ENCODE data around the gene ABHD3. TPM values are rescaled to one million over a fixed set of nuclear protein-coding genes. Genes with fewer than 3 reads are reported as not detected.
A peak's percentile ranks its signal among the peaks of the same experiment; 100 is the strongest.

Gene ABHD3, protein sequence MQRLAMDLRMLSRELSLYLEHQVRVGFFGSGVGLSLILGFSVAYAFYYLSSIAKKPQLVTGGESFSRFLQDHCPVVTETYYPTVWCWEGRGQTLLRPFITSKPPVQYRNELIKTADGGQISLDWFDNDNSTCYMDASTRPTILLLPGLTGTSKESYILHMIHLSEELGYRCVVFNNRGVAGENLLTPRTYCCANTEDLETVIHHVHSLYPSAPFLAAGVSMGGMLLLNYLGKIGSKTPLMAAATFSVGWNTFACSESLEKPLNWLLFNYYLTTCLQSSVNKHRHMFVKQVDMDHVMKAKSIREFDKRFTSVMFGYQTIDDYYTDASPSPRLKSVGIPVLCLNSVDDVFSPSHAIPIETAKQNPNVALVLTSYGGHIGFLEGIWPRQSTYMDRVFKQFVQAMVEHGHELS
- total RNA-seq (2014; rRNA removed; shearing (Covaris generic)) = 2.3 and 3.4 TPM in 2 replicates
- 3.6 and 4.6 TPM in 2 replicates for polyA plus RNA-seq (2016; fragmentation: Nextera tagmentation; extraction: Ambion mirVana)

- no peaks in the 10 kb centered on the region for H3K4me1 ChIP-seq (ENCODE audit: insufficient read depth)
- no peak for TF ChIP-seq EZH2phosphoT487 (IDR thresholded peaks at IDR 0.05; ENCODE audit: insufficient read depth, low read depth)
- TF ChIP-seq EZH2 (IDR thresholded peaks at IDR 0.05; ENCODE audit: insufficient read depth, poor library complexity, severe bottlenecking) = no peak
- in situ Hi-C loops (cut with MboI) = no loop called here
- peak; percentile 97 for DNase-seq
- peak within 1 kb of the TSS; percentile 99 for H2AFZ ChIP-seq
- 13% methylated on average over 31 to 40 of the region's 60 CpGs for WGBS, 2 experiments (ENCODE audit: low coverage in 1 of 2, low lambda C conversion rate in 2 of 2, missing lambda C conversion rate in 2 of 2)
- H3K9me3 ChIP-seq (ENCODE audit: low read depth) = no peaks in the 10 kb centered on the region
- H3K4me3 ChIP-seq = peak within 1 kb of the TSS; percentile 86
- H3K27me3 ChIP-seq (replicated peaks; ENCODE audit: insufficient read depth) = no peaks in the 10 kb centered on the region
- H3F3A ChIP-seq (ENCODE audit: insufficient read depth) = peaks cover 8% of the 10 kb centered on the region
- H3K4me2 ChIP-seq (ENCODE audit: unreplicated experiment) = peak within 1 kb of the TSS; percentile 86
- H4K20me1 ChIP-seq (ENCODE audit: insufficient read depth) = no peaks in the 10 kb centered on the region
- no peaks in the 10 kb centered on the region for H3K79me2 ChIP-seq (ENCODE audit: insufficient read depth)
- peak within 1 kb of the TSS; percentile 74 for H3K9ac ChIP-seq
- H3K9me2 ChIP-seq (ENCODE audit: insufficient read depth) = no peaks in the 10 kb centered on the region
- H3K27ac ChIP-seq = peak within 1 kb of the TSS; percentile 30
- no peaks in the 10 kb centered on the region for H3K36me3 ChIP-seq (ENCODE audit: low read depth)
Measured at GRCh38 chr18:21704603-21705364, at the start of gene ABHD3. Gene ABHD3 (minus strand): TSS chr18:21704774. CDS start chr18:21704665, 109 bp downstream.

- H3K9me3 ChIP-seq (ENCODE audit: low read depth) = no peaks in the 10 kb centered on the region
- no peaks in the 10 kb centered on the region for H3K36me3 ChIP-seq (ENCODE audit: low read depth)
- WGBS, 2 experiments (ENCODE audit: low coverage in 1 of 2, low lambda C conversion rate in 2 of 2, missing lambda C conversion rate in 2 of 2) = 96% methylated on average over 2 of the region's 2 CpGs
- no peak overlapping the region for H3K27ac ChIP-seq
- no peaks in the 10 kb centered on the region for H3K27me3 ChIP-seq (replicated peaks; ENCODE audit: insufficient read depth)
- H3K4me2 ChIP-seq (ENCODE audit: unreplicated experiment) = no peak overlapping the region
- in situ Hi-C loops (cut with MboI) = no loop called here
- H3K79me2 ChIP-seq (ENCODE audit: insufficient read depth) = peaks cover 98% of the 10 kb centered on the region
- H2AFZ ChIP-seq = no peak overlapping the region
- H3K9ac ChIP-seq = no peak overlapping the region
- TF ChIP-seq EZH2 (IDR thresholded peaks at IDR 0.05; ENCODE audit: insufficient read depth, poor library complexity, severe bottlenecking) = no peak
- H3K4me3 ChIP-seq = no peak overlapping the region
- peaks cover 21% of the 10 kb centered on the region for H3F3A ChIP-seq (ENCODE audit: insufficient read depth)
- no peaks in the 10 kb centered on the region for H3K9me2 ChIP-seq (ENCODE audit: insufficient read depth)
- H3K4me1 ChIP-seq (ENCODE audit: insufficient read depth) = peaks cover 4% of the 10 kb centered on the region; the same call in 1 of the 2 replicates
- H4K20me1 ChIP-seq (ENCODE audit: insufficient read depth) = 0 out of 2 replicates have a peak, but pooled peaks cover 8% of the 10 kb centered on the region
- DNase-seq = no peak
Measured at GRCh38 chr18:21747764-21748693, 43.5 kb upstream of the ABHD3 start.

- no peaks in the 10 kb centered on the region for H3K36me3 ChIP-seq (ENCODE audit: low read depth)
- DNase-seq = no peak
- no peak overlapping the region for H2AFZ ChIP-seq
- no peaks in the 10 kb centered on the region for H3K27me3 ChIP-seq (replicated peaks; ENCODE audit: insufficient read depth)
- H3K27ac ChIP-seq = no peak overlapping the region
- peaks cover 21% of the 10 kb centered on the region for H3F3A ChIP-seq (ENCODE audit: insufficient read depth)
- in situ Hi-C loops (cut with MboI) = no loop called here
- H3K79me2 ChIP-seq (ENCODE audit: insufficient read depth) = peaks cover 98% of the 10 kb centered on the region
- H3K4me1 ChIP-seq (ENCODE audit: insufficient read depth) = peaks cover 10% of the 10 kb centered on the region; the same call in 1 of the 2 replicates
- 0 out of 2 replicates have a peak, but pooled peaks cover 8% of the 10 kb centered on the region for H4K20me1 ChIP-seq (ENCODE audit: insufficient read depth)
- TF ChIP-seq EZH2phosphoT487 (IDR thresholded peaks at IDR 0.05; ENCODE audit: insufficient read depth, low read depth) (no peak), EZH2 (IDR thresholded peaks at IDR 0.05; ENCODE audit: insufficient read depth, poor library complexity, severe bottlenecking) (no peak)
- WGBS, 2 experiments (ENCODE audit: low coverage in 1 of 2, low lambda C conversion rate in 2 of 2, missing lambda C conversion rate in 2 of 2) = 68 to 74% methylated on average over 2 of the region's 2 CpGs
- no peak overlapping the region for H3K4me2 ChIP-seq (ENCODE audit: unreplicated experiment)
- H3K9ac ChIP-seq = no peak overlapping the region
- H3K9me3 ChIP-seq (ENCODE audit: low read depth) = no peaks in the 10 kb centered on the region
- no peaks in the 10 kb centered on the region for H3K9me2 ChIP-seq (ENCODE audit: insufficient read depth)
- H3K4me3 ChIP-seq = no peak overlapping the region
Measured at GRCh38 chr18:21747268-21747667, 42.7 kb upstream of the ABHD3 start.
